Measurements from ENCODE around the gene ZNHIT2.

The ZNHIT2 gene

DNA sequence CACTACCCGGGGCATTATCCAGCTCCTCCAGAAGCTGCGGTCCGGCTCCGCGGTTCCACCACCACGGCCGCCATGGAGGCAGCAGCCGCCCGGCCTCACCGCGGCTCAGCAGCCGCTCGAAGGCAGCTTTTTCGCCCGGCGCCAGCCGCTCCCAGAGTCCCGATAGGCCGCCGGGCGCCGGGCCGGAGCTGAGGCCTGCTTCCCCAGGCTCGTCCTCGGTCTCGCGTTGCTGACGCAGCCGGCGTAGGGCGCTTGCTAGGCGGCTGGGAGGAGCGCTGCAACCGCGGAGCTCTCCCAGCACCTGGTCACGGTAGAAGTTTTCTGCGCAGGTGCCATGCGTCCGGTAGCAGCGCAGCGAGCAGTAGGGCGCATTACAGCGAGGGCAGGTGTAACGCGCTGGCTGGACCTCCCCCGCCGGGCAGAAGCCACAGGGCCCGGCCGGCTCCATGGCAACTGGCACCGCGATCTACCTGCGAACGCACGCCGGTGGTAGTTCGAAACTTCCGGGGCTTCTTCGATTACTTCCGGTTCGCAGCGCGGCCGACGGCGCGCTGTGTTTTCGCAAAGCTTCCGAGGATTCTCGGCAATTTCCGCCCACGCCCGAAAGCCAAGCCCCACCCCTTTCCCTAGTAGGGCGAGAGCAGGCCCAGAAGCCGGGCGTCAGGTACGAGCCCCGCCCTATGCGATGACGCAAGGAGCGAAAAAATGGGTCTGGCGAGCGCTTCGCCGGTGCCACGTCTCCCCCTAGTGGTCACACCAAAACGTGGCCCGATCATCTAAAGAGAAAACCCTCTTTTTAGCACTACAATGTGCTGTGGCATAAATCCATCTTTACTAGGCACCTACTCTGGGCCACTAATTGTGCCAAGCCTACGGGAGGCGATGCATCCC is at the start of gene ZNHIT2:
TSS of gene ZNHIT2 (minus strand) at position 496 of the 891 bp plus-strand sequence. CDS start at position 448, 48 bp downstream.
- Histone ChIP-seq H3K9me3 (ENCODE audit: control insufficient read depth in 2 of 2, low read length in 2 of 2) (no peaks in the 10 kb centered on the region), H3K27ac (ENCODE audit: low read length) (peak within 1 kb of the TSS; percentile 84), H3K9ac (ENCODE audit: low read length in 2 of 2) (peak within 1 kb of the TSS; percentile 83 to 93), H3K36me3 (ENCODE audit: control insufficient read depth in 2 of 2, insufficient read depth in 2 of 2, low read length in 2 of 2) (peaks cover 18 to 27% of the 10 kb centered on the region in 2 donors), H3K27me3 (ENCODE audit: control insufficient read depth in 1 of 2, insufficient read depth in 2 of 2, low read length in 2 of 2) (no peaks in the 10 kb centered on the region), H3K4me1 (ENCODE audit: control insufficient read depth, insufficient read depth, low read length) (peaks cover 55% of the 10 kb centered on the region), H3K4me3 (ENCODE audit: low read length in 2 of 2) (peak within 1 kb of the TSS; percentile 88 to 97)

DNA sequence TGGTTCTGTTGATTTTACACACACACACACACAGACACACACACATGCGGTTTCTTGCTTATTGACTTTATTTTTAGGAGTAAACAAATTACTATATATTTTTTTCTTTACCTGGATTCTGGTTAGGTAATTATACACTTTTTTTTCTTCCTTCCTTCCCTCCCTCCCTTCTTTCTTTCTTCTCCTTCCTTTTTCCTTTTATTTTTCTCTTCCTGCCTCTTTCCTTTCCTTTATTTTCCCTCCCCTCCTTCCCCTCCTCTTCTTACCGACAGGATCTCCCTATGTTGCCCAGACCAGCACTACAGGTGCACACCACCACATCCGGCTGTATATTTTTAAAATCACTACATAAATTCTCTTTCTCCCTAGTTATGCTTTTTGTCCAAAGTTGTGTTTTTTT is 49.4 kb upstream of the ZNHIT2 start:
- Histone ChIP-seq H3K4me3 (ENCODE audit: low read length in 2 of 2) (no peak overlapping the region), H3K9me3 (ENCODE audit: control insufficient read depth in 2 of 2, low read length in 2 of 2) (no peaks in the 10 kb centered on the region), H3K27me3 (ENCODE audit: control insufficient read depth in 1 of 2, insufficient read depth in 2 of 2, low read length in 2 of 2) (no peaks in the 10 kb centered on the region), H3K36me3 (ENCODE audit: control insufficient read depth in 2 of 2, insufficient read depth in 2 of 2, low read length in 2 of 2) (no peaks in the 10 kb centered on the region), H3K9ac (ENCODE audit: low read length in 2 of 2) (no peak overlapping the region), H3K27ac (ENCODE audit: low read length) (no peak overlapping the region), H3K4me1 (ENCODE audit: control insufficient read depth, insufficient read depth, low read length) (no peaks in the 10 kb centered on the region)

- H3K9ac ChIP-seq (ENCODE audit: low read length in 2 of 2): no peak overlapping the region
- H3K27ac ChIP-seq (ENCODE audit: low read length): no peak overlapping the region
- no peaks in the 10 kb centered on the region for H3K36me3 ChIP-seq (ENCODE audit: control insufficient read depth in 2 of 2, insufficient read depth in 2 of 2, low read length in 2 of 2)
- no peaks in the 10 kb centered on the region for H3K4me1 ChIP-seq (ENCODE audit: control insufficient read depth, insufficient read depth, low read length)
- no peaks in the 10 kb centered on the region for H3K9me3 ChIP-seq (ENCODE audit: control insufficient read depth in 2 of 2, low read length in 2 of 2)
- peak overlapping the region in 1 of 2 donors; percentile 35 for H3K4me3 ChIP-seq (ENCODE audit: low read length in 2 of 2)
- no peaks in the 10 kb centered on the region for H3K27me3 ChIP-seq (ENCODE audit: control insufficient read depth in 1 of 2, insufficient read depth in 2 of 2, low read length in 2 of 2)
These were observed 48.2 kb upstream of the ZNHIT2 start for GRCh38 chr11:65165410-65166317.

DNA sequence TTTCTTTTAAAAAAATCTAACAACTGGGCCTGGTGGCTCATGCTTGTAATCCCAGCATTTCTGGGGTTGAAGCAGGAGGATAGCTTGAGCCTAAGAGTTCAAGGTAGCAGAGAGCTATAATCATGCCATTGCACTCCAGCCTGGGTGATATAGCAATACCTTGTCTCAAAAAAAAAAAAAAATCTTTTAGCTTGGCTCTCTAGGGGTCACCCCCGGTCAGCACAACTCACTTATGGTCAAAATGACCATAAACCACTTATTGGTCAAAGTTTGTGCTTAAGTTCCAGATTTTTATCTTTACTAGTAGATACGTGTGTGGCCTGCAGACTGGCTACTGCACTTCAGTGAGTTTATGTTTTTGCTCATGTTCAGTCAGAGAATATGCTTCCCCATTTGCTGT is 46.2 kb upstream of the ZNHIT2 start:
- no peak overlapping the region for H3K4me3 ChIP-seq (ENCODE audit: low read length in 2 of 2)
- no peaks in the 10 kb centered on the region for H3K4me1 ChIP-seq (ENCODE audit: control insufficient read depth, insufficient read depth, low read length)
- H3K27ac ChIP-seq (ENCODE audit: low read length): no peak overlapping the region
- no peak overlapping the region for H3K9ac ChIP-seq (ENCODE audit: low read length in 2 of 2)
- no peaks in the 10 kb centered on the region for H3K27me3 ChIP-seq (ENCODE audit: control insufficient read depth in 1 of 2, insufficient read depth in 2 of 2, low read length in 2 of 2)
- H3K9me3 ChIP-seq (ENCODE audit: control insufficient read depth in 2 of 2, low read length in 2 of 2): no peaks in the 10 kb centered on the region
- no peaks in the 10 kb centered on the region for H3K36me3 ChIP-seq (ENCODE audit: control insufficient read depth in 2 of 2, insufficient read depth in 2 of 2, low read length in 2 of 2)

- no peaks in the 10 kb centered on the region for H3K9me3 ChIP-seq (ENCODE audit: control insufficient read depth in 2 of 2, low read length in 2 of 2)
- no peaks in the 10 kb centered on the region for H3K4me1 ChIP-seq (ENCODE audit: control insufficient read depth, insufficient read depth, low read length)
- H3K36me3 ChIP-seq (ENCODE audit: control insufficient read depth in 2 of 2, insufficient read depth in 2 of 2, low read length in 2 of 2): no peaks in the 10 kb centered on the region
- no peak overlapping the region for H3K4me3 ChIP-seq (ENCODE audit: low read length in 2 of 2)
- H3K27me3 ChIP-seq (ENCODE audit: control insufficient read depth in 1 of 2, insufficient read depth in 2 of 2, low read length in 2 of 2): no peaks in the 10 kb centered on the region
- H3K27ac ChIP-seq (ENCODE audit: low read length): no peak overlapping the region
- no peak overlapping the region for H3K9ac ChIP-seq (ENCODE audit: low read length in 2 of 2)
These were observed 43.1 kb upstream of the ZNHIT2 start for GRCh38 chr11:65160643-65161042.

- no peaks in the 10 kb centered on the region for H3K9me3 ChIP-seq (ENCODE audit: control insufficient read depth in 2 of 2, low read length in 2 of 2)
- no peaks in the 10 kb centered on the region for H3K27me3 ChIP-seq (ENCODE audit: control insufficient read depth in 1 of 2, insufficient read depth in 2 of 2, low read length in 2 of 2)
- no peaks in the 10 kb centered on the region for H3K36me3 ChIP-seq (ENCODE audit: control insufficient read depth in 2 of 2, insufficient read depth in 2 of 2, low read length in 2 of 2)
- H3K9ac ChIP-seq (ENCODE audit: low read length in 2 of 2): no peak overlapping the region
- no peak overlapping the region for H3K27ac ChIP-seq (ENCODE audit: low read length)
- H3K4me1 ChIP-seq (ENCODE audit: control insufficient read depth, insufficient read depth, low read length): no peaks in the 10 kb centered on the region
- no peak overlapping the region for H3K4me3 ChIP-seq (ENCODE audit: low read length in 2 of 2)
These were observed 41.5 kb upstream of the ZNHIT2 start for GRCh38 chr11:65159012-65159411.

- Histone ChIP-seq H3K27me3 (ENCODE audit: control insufficient read depth in 1 of 2, insufficient read depth in 2 of 2, low read length in 2 of 2) (no peaks in the 10 kb centered on the region), H3K36me3 (ENCODE audit: control insufficient read depth in 2 of 2, insufficient read depth in 2 of 2, low read length in 2 of 2) (no peaks in the 10 kb centered on the region)
These were observed 39.8 kb upstream of the ZNHIT2 start for GRCh38 chr11:65157336-65157735.

GRCh38 chr11:65156926-65157325 is 39.4 kb upstream of the ZNHIT2 start:
- Histone ChIP-seq H3K27me3 (ENCODE audit: control insufficient read depth in 1 of 2, insufficient read depth in 2 of 2, low read length in 2 of 2) (no peaks in the 10 kb centered on the region), H3K4me3 (ENCODE audit: low read length in 2 of 2) (no peak overlapping the region), H3K36me3 (ENCODE audit: control insufficient read depth in 2 of 2, insufficient read depth in 2 of 2, low read length in 2 of 2) (no peaks in the 10 kb centered on the region), H3K4me1 (ENCODE audit: control insufficient read depth, insufficient read depth, low read length) (no peaks in the 10 kb centered on the region), H3K27ac (ENCODE audit: low read length) (no peak overlapping the region), H3K9me3 (ENCODE audit: control insufficient read depth in 2 of 2, low read length in 2 of 2) (no peaks in the 10 kb centered on the region), H3K9ac (ENCODE audit: low read length in 2 of 2) (no peak overlapping the region)

More at GRCh38 chr11:65157336-65157735, 39.8 kb upstream of the ZNHIT2 start:
- H3K9ac ChIP-seq (ENCODE audit: low read length in 2 of 2): no peak overlapping the region
- H3K27ac ChIP-seq (ENCODE audit: low read length): no peak overlapping the region
- H3K4me3 ChIP-seq (ENCODE audit: low read length in 2 of 2): no peak overlapping the region
- no peaks in the 10 kb centered on the region for H3K9me3 ChIP-seq (ENCODE audit: control insufficient read depth in 2 of 2, low read length in 2 of 2)
- H3K4me1 ChIP-seq (ENCODE audit: control insufficient read depth, insufficient read depth, low read length): no peaks in the 10 kb centered on the region

- H3K4me1 ChIP-seq (ENCODE audit: control insufficient read depth, insufficient read depth, low read length): no peaks in the 10 kb centered on the region
- no peaks in the 10 kb centered on the region for H3K9me3 ChIP-seq (ENCODE audit: control insufficient read depth in 2 of 2, low read length in 2 of 2)
- H3K27me3 ChIP-seq (ENCODE audit: control insufficient read depth in 1 of 2, insufficient read depth in 2 of 2, low read length in 2 of 2): no peaks in the 10 kb centered on the region
- H3K4me3 ChIP-seq (ENCODE audit: low read length in 2 of 2): no peak overlapping the region
- H3K36me3 ChIP-seq (ENCODE audit: control insufficient read depth in 2 of 2, insufficient read depth in 2 of 2, low read length in 2 of 2): no peaks in the 10 kb centered on the region
- no peak overlapping the region for H3K9ac ChIP-seq (ENCODE audit: low read length in 2 of 2)
- H3K27ac ChIP-seq (ENCODE audit: low read length): no peak overlapping the region
These were observed 38.8 kb upstream of the ZNHIT2 start for GRCh38 chr11:65156256-65156655.

- H3K36me3 ChIP-seq (ENCODE audit: control insufficient read depth in 2 of 2, insufficient read depth in 2 of 2, low read length in 2 of 2): no peaks in the 10 kb centered on the region
- no peaks in the 10 kb centered on the region for H3K27me3 ChIP-seq (ENCODE audit: control insufficient read depth in 1 of 2, insufficient read depth in 2 of 2, low read length in 2 of 2)
- H3K27ac ChIP-seq (ENCODE audit: low read length): no peak overlapping the region
- no peaks in the 10 kb centered on the region for H3K9me3 ChIP-seq (ENCODE audit: control insufficient read depth in 2 of 2, low read length in 2 of 2)
- H3K4me1 ChIP-seq (ENCODE audit: control insufficient read depth, insufficient read depth, low read length): peaks cover 5% of the 10 kb centered on the region
- H3K9ac ChIP-seq (ENCODE audit: low read length in 2 of 2): no peak overlapping the region
- no peak overlapping the region for H3K4me3 ChIP-seq (ENCODE audit: low read length in 2 of 2)
These were observed 34.6 kb upstream of the ZNHIT2 start for GRCh38 chr11:65152122-65152521.
